WI38 (cell line): ENCODE results near the gene SLMAP.

Experiments
- H3K4me3 ChIP-seq: 2 replicates; pipeline ENCODE4 v1.5.1; 2011; ENCODE audit warnings: low read depth, mild to moderate bottlenecking, control low read depth, low read length
- CTCF ChIP-seq: IDR thresholded peaks from 2 replicates; pipeline ENCODE4 v1.5.1; 2012; ENCODE audit warnings: low read depth, mild to moderate bottlenecking, control low read depth, low read length

The SLMAP gene

GRCh38 chr3:57752307-57752706, 3.8 kb upstream of the SLMAP start:
- no peak overlapping the region for H3K4me3 ChIP-seq
- no peak for TF ChIP-seq CTCF

DNA sequence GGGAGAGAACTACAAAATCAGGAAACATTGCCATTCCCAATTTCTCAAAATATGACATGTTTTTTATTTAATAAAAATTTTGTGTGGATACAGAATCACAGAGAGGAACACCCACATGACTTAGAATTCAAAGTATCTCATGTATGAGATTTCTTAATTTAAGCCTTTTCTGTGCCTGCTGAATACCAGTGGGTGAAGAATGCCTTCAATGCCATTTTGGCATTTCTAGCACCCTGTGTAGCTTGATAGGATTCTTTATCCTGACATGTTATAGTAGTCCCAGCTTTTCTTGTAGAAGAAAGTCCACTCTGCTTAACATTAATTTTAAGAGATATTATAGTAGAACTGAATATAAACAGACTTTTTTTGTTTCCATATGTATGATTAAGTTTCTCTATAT, 3.1 kb upstream of the SLMAP start:
- no peak overlapping the region for H3K4me3 ChIP-seq

GRCh38 chr3:57755368-57755675, 787 bp upstream of the SLMAP start:
- peak overlapping the region; percentile 84 for H3K4me3 ChIP-seq
- no peak for TF ChIP-seq CTCF

More for the DNA sequence above, 3.1 kb upstream of the SLMAP start:
- no peak for TF ChIP-seq CTCF

DNA sequence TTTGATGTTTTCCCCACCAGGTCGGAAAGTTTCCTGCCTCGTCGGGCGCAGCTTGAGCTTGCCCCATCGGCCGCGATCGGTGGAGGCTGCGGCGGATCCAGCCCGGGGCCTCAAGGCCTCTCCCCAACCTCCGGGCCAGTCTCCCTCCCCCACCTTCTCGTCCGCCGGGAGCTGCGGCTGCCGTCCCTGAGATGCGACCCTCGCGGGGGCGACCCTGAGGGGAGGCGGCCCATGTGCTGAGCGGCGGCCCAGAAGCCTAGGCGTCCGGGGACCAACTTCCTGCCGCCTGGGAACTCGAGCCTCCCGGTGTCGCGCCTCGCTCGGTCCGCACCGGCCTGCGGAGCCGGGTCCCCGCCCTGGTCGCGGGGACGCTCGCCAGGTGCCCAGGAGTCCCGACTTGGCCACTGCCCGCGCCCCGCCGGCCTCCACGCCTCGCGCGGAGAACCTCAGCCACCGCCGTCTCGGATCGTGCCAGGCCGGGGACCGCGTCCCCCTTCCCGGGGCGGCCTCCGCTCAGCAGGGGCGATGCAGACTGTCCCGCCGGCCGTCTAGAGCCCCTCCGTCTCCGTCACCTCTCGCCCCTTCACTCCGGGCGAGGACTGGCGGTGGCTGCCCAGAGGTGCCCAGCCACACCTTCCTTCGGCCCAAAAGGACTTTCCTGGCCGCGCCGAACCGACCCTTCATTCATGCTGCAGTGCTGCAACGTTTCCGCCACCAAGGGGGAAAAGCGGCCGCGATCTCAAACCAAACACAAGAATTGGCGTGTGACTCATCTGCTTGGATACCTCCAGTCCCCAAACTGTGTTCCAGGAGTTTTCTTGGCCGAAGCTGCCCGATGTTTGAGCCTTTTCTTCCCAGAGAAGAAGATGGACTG, 656 bp downstream of the SLMAP start:
- TF ChIP-seq CTCF: no peak
- peak overlapping the region; percentile 84 for H3K4me3 ChIP-seq

- H3K4me3 ChIP-seq: peak overlapping the region; percentile 84
- no peak for TF ChIP-seq CTCF
Measured at GRCh38 chr3:57757642-57758297, 1.7 kb downstream of the SLMAP start.

DNA sequence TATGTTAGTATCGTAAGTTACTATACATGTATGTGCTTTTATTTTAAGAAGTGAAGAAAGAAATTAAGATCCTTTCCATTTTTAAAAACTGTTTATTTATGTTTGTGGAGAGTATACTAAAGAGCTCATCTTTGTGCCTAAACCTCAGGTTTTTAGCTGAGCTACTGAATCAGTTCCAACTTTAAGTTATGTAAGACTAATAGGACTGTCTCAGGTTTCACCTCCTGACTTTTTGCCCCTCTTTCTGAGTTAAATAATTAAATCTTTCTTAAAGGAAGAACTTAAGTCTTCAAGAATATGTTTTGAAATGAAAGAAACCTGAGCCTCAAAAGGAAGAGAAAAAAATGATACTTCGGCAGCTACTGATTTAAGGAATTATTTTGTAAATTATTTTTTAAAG, 2.6 kb downstream of the SLMAP start:
- TF ChIP-seq CTCF: no peak
- no peak overlapping the region; the same call in 1 of the 2 replicates for H3K4me3 ChIP-seq

DNA sequence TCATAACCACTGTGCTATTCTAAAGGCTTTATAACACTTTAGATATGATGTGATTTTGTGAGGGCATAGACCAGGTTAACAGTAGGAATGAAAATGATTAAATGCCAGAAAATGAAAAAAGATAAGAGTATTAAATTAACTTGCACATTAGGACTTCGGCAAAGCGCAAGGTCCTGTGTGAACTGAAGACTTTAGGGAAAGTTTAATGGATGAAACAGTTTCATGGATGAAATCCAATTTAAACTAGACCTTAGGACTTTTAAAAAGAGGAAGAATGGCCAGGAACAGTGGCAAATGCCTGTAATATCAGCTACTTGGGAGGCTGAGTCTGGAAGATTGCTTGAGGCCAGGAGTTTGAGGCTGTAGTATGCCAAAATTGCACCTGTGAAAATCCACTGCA, 8.7 kb downstream of the SLMAP start:
- no peak for TF ChIP-seq CTCF
- no peak overlapping the region for H3K4me3 ChIP-seq
